Activated naive CD4-positive, alpha-beta T cell treated with anti-CD3 and anti-CD28 coated beads for 36 hours (primary cell): ENCODE results near the gene CCSER1. TPM values are rescaled to one million over a fixed set of nuclear protein-coding genes. Genes with fewer than 3 reads are reported as not detected.
"Not testable (repeated sequence)": the region's sequence is repeated elsewhere in the genome, so short reads cannot be mapped to it uniquely, and the experiment has no call there.

Experiments used
- CTCF ChIA-PET: fragments of 350-600 bp; sonication (Branson Sonifier 250); formaldehyde crosslinking; loops from one replicate; lab custom pipeline; 2021; ENCODE audit warnings: antibody characterized with exemption; lab: Charles Lee
- DNase-seq: peaks from one replicate; pipeline ENCODE4 v3.0.0-alpha.2; 2020
- H3K27ac Mint-ChIP-seq: one replicate; pipeline ENCODE4 v1.8.0; 2021; ENCODE audit warnings: mild to moderate bottlenecking, mixed read lengths
- H3K27me3 Mint-ChIP-seq: one replicate; pipeline ENCODE4 v1.8.0; 2021; ENCODE audit warnings: low read depth, mixed read lengths
- H3K36me3 Mint-ChIP-seq: one replicate; pipeline ENCODE4 v1.8.0; 2021; ENCODE audit warnings: low read depth, mixed read lengths
- H3K4me1 Mint-ChIP-seq: one replicate; pipeline ENCODE4 v1.8.0; 2021; ENCODE audit warnings: low read depth, mixed read lengths
- H3K4me3 Mint-ChIP-seq: one replicate; pipeline ENCODE4 v1.8.0; 2021; ENCODE audit warnings: mild to moderate bottlenecking, moderate library complexity, mixed read lengths
- H3K9me3 Mint-ChIP-seq: one replicate; pipeline ENCODE4 v1.8.0; 2021; ENCODE audit warnings: mixed read lengths
- intact Hi-C: fragments of 100-400 bp; cut with micrococcal nuclease; formaldehyde crosslinking; loops from one replicate; pipeline ENCODE4 v1.15.1; 2023
- total RNA-seq, 2 experiments: library from RNA; stranded (reverse); gene quantifications; one replicate each; pipeline ENCODE4 v1.2.3, GENCODE V29; 2021

CCSER1 gene
- total RNA-seq, 2 experiments from 2014 or later = not detected

- Mint-ChIP-seq H3K4me3 (no peak overlapping the region), H3K27me3 (no peaks in the 10 kb centered on the region), H3K4me1 (no peaks in the 10 kb centered on the region), H3K9me3 (no peaks in the 10 kb centered on the region), H3K36me3 (no peaks in the 10 kb centered on the region), H3K27ac (no peak overlapping the region)
- intact Hi-C loops = no loop called here
- CTCF ChIA-PET = no interaction called here
- no peak for DNase-seq
These were observed 493.9 kb downstream of the CCSER1 start for GRCh38 chr4:90621080-90621479.

DNA sequence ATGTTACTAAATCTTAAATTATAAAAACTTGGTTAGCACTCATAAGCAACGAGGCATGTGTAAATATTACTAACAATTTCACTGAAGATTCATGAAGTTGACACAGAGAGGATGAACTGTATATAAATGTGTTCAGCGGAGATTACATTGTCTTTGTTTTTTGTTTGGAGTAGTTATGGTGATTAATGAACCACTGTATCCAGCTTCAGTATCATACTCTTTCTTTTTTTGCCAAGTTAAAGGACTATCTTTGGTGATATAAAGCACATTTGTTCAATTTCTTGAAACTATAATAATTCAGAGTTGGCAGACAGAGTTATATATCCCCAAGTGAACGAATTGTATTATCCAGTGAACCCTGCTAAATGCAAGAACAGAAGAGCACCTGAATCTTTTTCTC lies 497.6 kb downstream of the CCSER1 start:
- Mint-ChIP-seq H3K36me3 (no peaks in the 10 kb centered on the region), H3K9me3 (no peaks in the 10 kb centered on the region), H3K4me1 (no peaks in the 10 kb centered on the region), H3K4me3 (no peak overlapping the region), H3K27ac (no peak overlapping the region), H3K27me3 (no peaks in the 10 kb centered on the region)
- CTCF ChIA-PET = no interaction called here
- no peak for DNase-seq
- intact Hi-C loops = no loop called here

DNA sequence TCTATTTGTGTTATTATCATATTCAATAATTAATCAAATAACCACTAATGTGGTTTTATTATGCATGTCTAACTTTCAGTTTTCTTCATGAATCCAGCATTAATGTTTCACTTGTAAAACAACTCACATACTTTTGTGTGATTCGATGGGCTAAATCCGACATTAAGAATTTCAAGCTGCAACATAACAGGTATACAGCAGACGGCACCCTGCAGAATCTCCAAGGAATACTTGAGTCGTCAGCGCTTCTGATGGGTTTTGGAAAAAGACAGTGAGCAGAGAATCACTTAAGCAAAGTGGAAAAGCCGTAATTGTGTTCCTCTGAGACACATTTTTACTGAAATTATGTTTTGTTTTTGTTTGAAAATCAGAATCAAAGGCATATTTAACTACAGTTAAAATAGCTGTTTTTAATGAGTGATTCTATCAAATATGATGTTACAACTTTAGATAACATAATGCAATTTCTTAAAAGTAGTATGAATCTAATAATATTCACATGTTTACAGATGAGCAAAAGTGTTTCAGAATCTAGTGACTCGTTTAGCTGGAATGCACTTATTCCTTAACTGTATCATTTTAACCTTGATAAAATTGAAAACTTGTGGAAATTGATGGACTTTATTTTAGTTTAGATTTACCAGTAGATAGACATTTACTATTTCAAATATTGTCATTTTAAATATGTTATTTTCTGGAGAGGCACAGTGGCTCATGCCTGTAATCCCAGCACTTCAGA lies 514.8 kb downstream of the CCSER1 start:
- intact Hi-C loops = no loop called here
- Mint-ChIP-seq H3K27me3 (no peaks in the 10 kb centered on the region), H3K4me3 (no peak overlapping the region), H3K36me3 (no peaks in the 10 kb centered on the region), H3K9me3 (peaks cover 2% of the 10 kb centered on the region), H3K27ac (no peak overlapping the region), H3K4me1 (no peaks in the 10 kb centered on the region)
- CTCF ChIA-PET = no interaction called here
- no peak for DNase-seq

GRCh38 chr4:90643156-90643555 lies 516.0 kb downstream of the CCSER1 start:
- Mint-ChIP-seq H3K27me3 (no peaks in the 10 kb centered on the region), H3K4me3 (no peak overlapping the region), H3K9me3 (peaks cover 2% of the 10 kb centered on the region), H3K36me3 (no peaks in the 10 kb centered on the region), H3K4me1 (no peaks in the 10 kb centered on the region), H3K27ac (no peak overlapping the region)
- intact Hi-C loops = no loop called here
- no peak for DNase-seq
- CTCF ChIA-PET = no interaction called here

- Mint-ChIP-seq H3K4me1 (no peaks in the 10 kb centered on the region), H3K9me3 (peaks cover 8% of the 10 kb centered on the region), H3K27ac (no peak overlapping the region), H3K36me3 (no peaks in the 10 kb centered on the region), H3K4me3 (no peak overlapping the region), H3K27me3 (no peaks in the 10 kb centered on the region)
- DNase-seq = no peak
- CTCF ChIA-PET = no interaction called here
- intact Hi-C loops = no loop called here
These were observed 521.1 kb downstream of the CCSER1 start for GRCh38 chr4:90648311-90648710.

- H3K9me3 Mint-ChIP-seq = peaks cover 8% of the 10 kb centered on the region
These were observed 521.6 kb downstream of the CCSER1 start for GRCh38 chr4:90648791-90649190.

DNA sequence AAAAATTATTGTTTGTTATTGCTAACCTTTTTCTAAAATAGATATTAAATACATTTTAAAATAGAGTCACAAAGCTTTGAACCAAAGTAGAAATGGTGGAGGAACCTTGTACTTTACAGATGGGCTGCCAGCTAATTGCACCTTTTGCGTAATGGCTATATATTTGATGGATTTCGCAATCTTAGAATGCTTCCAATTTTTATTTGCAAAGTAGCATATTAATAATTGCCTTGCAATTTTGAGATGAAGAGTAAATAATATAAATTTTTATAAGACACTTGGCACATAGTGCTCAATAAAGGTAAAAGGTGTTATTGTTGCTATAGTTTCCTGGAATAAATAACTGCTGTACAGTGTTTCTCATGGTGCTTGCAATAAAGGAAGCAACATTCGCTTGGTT lies 533.5 kb downstream of the CCSER1 start:
- H3K36me3 Mint-ChIP-seq = no peaks in the 10 kb centered on the region
- no peaks in the 10 kb centered on the region for H3K4me1 Mint-ChIP-seq
- no peak for DNase-seq
- H3K27ac Mint-ChIP-seq = no peak overlapping the region
- no peaks in the 10 kb centered on the region for H3K9me3 Mint-ChIP-seq
- H3K27me3 Mint-ChIP-seq = no peaks in the 10 kb centered on the region
- H3K4me3 Mint-ChIP-seq = no peak overlapping the region
- CTCF ChIA-PET = no interaction called here
- intact Hi-C loops = no loop called here

More at GRCh38 chr4:90648791-90649190, 521.6 kb downstream of the CCSER1 start:
- CTCF ChIA-PET = no interaction called here
- intact Hi-C loops = no loop called here
- Mint-ChIP-seq H3K36me3 (no peaks in the 10 kb centered on the region), H3K27ac (no peak overlapping the region), H3K4me1 (no peaks in the 10 kb centered on the region), H3K27me3 (no peaks in the 10 kb centered on the region), H3K4me3 (no peak overlapping the region)
- no peak for DNase-seq

DNA sequence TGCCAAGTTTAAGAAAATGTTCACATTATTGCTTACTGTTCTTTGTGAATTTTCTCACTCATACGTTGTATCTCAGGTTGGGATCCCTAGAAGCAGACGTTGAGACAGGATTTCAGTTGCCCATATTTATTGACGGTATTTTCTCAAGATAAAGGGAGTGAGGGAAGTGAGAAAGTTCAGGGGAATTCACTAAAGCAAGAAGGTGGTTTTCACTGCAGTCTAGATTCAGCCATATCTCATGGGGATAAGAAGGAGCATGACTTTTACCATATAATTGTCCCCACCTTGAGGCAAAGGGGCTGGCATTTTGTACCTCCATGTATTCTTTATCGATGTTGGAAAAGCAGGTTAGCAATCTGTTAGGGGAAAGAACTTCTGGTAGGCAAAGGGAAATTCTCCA lies 543.0 kb downstream of the CCSER1 start:
- no peak overlapping the region for H3K4me3 Mint-ChIP-seq
- CTCF ChIA-PET = no interaction called here
- intact Hi-C loops = no loop called here
- no peaks in the 10 kb centered on the region for H3K36me3 Mint-ChIP-seq
- no peaks in the 10 kb centered on the region for H3K4me1 Mint-ChIP-seq
- no peaks in the 10 kb centered on the region for H3K27me3 Mint-ChIP-seq
- no peak overlapping the region for H3K27ac Mint-ChIP-seq
- peaks cover 1% of the 10 kb centered on the region for H3K9me3 Mint-ChIP-seq
- DNase-seq = no peak

GRCh38 chr4:90689739-90690138 lies 562.5 kb downstream of the CCSER1 start:
- no peaks in the 10 kb centered on the region for H3K36me3 Mint-ChIP-seq
- no peak overlapping the region for H3K27ac Mint-ChIP-seq
- no peak overlapping the region for H3K4me3 Mint-ChIP-seq
- CTCF ChIA-PET = no interaction called here
- intact Hi-C loops = no loop called here
- no peaks in the 10 kb centered on the region for H3K4me1 Mint-ChIP-seq
- H3K27me3 Mint-ChIP-seq = no peaks in the 10 kb centered on the region
- no peak for DNase-seq
- no peaks in the 10 kb centered on the region for H3K9me3 Mint-ChIP-seq

- Mint-ChIP-seq H3K36me3 (no peaks in the 10 kb centered on the region), H3K27ac (no peak overlapping the region), H3K9me3 (no peaks in the 10 kb centered on the region), H3K27me3 (no peaks in the 10 kb centered on the region), H3K4me3 (no peak overlapping the region), H3K4me1 (no peaks in the 10 kb centered on the region)
- CTCF ChIA-PET = no interaction called here
- no peak for DNase-seq
- intact Hi-C loops = no loop called here
These were observed 568.2 kb downstream of the CCSER1 start for GRCh38 chr4:90695411-90695810.

DNA sequence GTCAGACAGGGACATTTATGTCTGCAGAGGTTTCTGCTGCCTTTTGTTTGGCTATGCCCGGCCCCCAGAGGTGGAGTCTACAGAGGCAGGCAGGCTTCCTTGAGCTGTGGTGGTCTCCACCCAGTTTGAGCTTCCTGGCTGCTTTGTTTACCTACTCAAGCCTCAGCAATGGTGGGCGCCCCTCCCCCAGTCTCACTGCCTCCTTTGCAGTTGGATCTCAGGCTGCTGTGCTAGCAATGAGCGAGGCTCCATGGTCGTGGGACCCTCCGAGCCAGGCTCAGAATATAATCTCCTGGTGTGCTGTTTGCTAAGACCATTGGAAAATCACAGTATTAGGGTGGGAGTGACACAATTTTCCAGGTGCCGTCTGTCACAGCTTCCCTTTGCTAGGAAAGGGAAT lies 578.3 kb downstream of the CCSER1 start:
- H3K9me3 Mint-ChIP-seq = peaks cover 15% of the 10 kb centered on the region
- DNase-seq, H3K27ac Mint-ChIP-seq, intact Hi-C loops, H3K27me3 Mint-ChIP-seq, H3K4me1 Mint-ChIP-seq, H3K36me3 Mint-ChIP-seq, H3K4me3 Mint-ChIP-seq, CTCF ChIA-PET: not testable (repeated sequence)

DNA sequence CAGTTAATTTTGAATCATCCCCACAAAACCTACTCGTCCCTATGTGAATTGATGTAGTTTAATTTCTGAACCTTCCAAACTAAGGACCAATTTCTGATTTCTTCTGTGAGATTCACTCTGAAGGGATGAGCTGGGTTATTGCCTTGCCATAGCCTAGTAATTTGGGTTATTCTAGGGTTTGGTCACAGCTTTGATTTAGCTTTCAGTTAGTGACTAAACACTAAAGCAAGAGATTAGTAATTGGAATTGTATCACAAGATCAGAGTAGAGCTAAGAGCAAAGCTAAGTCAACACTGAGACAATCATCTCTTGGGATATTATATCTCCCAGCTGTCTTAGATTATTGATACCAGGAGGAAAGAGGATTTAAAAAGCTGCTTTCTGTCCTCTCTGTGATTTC lies 588.0 kb downstream of the CCSER1 start:
- no peaks in the 10 kb centered on the region for H3K36me3 Mint-ChIP-seq
- intact Hi-C loops = no loop called here
- no peaks in the 10 kb centered on the region for H3K27me3 Mint-ChIP-seq
- no peaks in the 10 kb centered on the region for H3K9me3 Mint-ChIP-seq
- no peak overlapping the region for H3K4me3 Mint-ChIP-seq
- no peak for DNase-seq
- H3K27ac Mint-ChIP-seq = no peak overlapping the region
- CTCF ChIA-PET = no interaction called here
- no peaks in the 10 kb centered on the region for H3K4me1 Mint-ChIP-seq

DNA sequence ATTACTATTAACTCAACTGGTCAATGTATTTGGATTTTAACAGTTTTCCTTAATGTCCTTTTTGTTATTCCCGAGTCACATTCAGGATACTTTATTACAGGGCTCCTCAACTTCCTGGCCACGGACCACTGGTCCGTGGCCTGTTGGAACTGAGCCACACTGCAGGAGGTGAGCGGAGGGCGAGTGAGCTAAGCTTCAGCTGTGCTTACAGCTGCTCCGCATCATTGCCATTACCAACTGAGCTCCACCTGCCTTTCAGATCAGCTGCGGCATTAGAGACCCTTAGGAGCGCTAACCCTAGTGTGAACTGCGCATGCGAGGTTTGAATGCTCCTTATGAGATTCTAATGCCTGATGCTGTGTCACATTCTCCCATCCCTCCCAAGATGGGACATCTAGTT lies 591.7 kb downstream of the CCSER1 start:
- no peak for DNase-seq
- no peaks in the 10 kb centered on the region for H3K36me3 Mint-ChIP-seq
- H3K4me3 Mint-ChIP-seq = no peak overlapping the region
- no peaks in the 10 kb centered on the region for H3K27me3 Mint-ChIP-seq
- intact Hi-C loops = no loop called here
- H3K27ac Mint-ChIP-seq = no peak overlapping the region
- H3K9me3 Mint-ChIP-seq = peaks cover 2% of the 10 kb centered on the region
- H3K4me1 Mint-ChIP-seq = no peaks in the 10 kb centered on the region
- CTCF ChIA-PET = no interaction called here
